ENCODE results near the gene LRRC45.

DNA sequence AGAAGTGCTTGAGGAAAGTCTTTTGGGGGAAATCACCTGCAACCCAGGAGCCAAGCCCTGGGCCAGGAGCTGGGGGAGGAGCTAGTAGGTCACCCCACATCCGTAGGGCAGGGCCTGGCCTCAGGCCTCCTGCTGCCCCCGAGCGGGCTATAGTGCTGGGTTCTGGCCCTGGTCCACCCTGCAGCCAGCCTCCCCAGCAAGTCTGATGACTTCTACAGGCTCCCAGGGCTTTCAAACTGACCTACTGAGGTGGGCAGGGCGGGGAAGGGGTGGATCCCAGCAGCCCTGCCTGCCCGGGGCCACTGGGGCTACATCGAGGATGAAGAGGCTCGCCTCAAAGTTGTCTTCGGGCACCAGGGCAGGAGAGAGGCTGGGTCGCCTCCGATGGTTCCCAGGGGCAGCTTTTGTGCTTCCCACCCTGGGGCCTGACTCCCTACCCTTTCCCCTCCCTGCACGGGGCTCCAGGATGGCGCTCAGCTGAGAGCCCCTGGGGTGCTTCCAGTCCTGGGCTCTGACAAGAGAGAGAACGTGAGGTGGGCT lies 5.4 kb upstream of the LRRC45 start:
- TF ChIP-seq POLR2AphosphoS5 (IDR thresholded peaks at IDR 0.05) = no peak
- no peak for TF ChIP-seq POLR2A (IDR thresholded peaks at IDR 0.05)

Measured in prostate gland (tissue), 1 donor.